OCI-LY1 (cell line): ENCODE results near the gene NRG2.

ENCODE experiments used
- CTCF ChIP-seq: fragments of 200-600 bp; sonication (generic), shearing (Covaris generic); IDR thresholded peaks from 2 replicates; pipeline ENCODE4 v1.5.1; 2017; ENCODE audit warnings: mild to moderate bottlenecking, antibody characterized with exemption, low read length, moderate library complexity, mixed read lengths
- EZH2 ChIP-seq: fragments of 200-600 bp; sonication (generic), shearing (Covaris generic); IDR thresholded peaks from 2 replicates; pipeline ENCODE4 v1.8.0; 2017; ENCODE audit warnings: borderline replicate concordance, mixed run types, mild to moderate bottlenecking, antibody characterized with exemption, low read length, moderate library complexity, mixed read lengths

GRCh38 chr5:139896718-139897117, 146.4 kb downstream of the NRG2 start:
- TF ChIP-seq CTCF (no peak), EZH2 (no peak)
